ENCODE results near the gene LAMTOR3. TPM values are rescaled to one million over a fixed set of nuclear protein-coding genes. Genes with fewer than 3 reads are reported as not detected.

The LAMTOR3 gene
- total and polyA plus RNA-seq, 10 of the 15 experiments (the other 5 are each of a cell fraction or from before 2014, with no cell fraction given), result 30.1 to 120 (median 65.5) TPM

- TF ChIP-seq ZNF687 (IDR thresholded peaks at IDR 0.05), result no peak
- TF ChIP-seq EED (IDR thresholded peaks at IDR 0.05; ENCODE audit: low read depth), result peak; percentile 56; the same call in 1 of the 2 replicates
- no peak for TF ChIP-seq CEBPZ (IDR thresholded peaks at IDR 0.05; ENCODE audit: low read depth, low read length)
- no peak for TF ChIP-seq ZNF622 (IDR thresholded peaks at IDR 0.05)
- TF ChIP-seq SREBF2 (IDR thresholded peaks at IDR 0.05; ENCODE audit: low read length), result no peak
- TF ChIP-seq MLLT1 (IDR thresholded peaks at IDR 0.05), result no peak
- no peak for TF ChIP-seq HSF1 (IDR thresholded peaks at IDR 0.05; ENCODE audit: low read depth, low read length)
- TF ChIP-seq BMI1 (IDR thresholded peaks at IDR 0.05; ENCODE audit: borderline replicate concordance), result no peak
- no peak for TF ChIP-seq NKRF (conservative IDR thresholded peaks at IDR 0.05)
- TF ChIP-seq JUND (IDR thresholded peaks at IDR 0.05; ENCODE audit: low read depth, low read length), result no peak
- no peak for TF ChIP-seq ZNF384 (IDR thresholded peaks at IDR 0.05; ENCODE audit: borderline replicate concordance, low read depth, low read length)
- TF ChIP-seq SUZ12 (IDR thresholded peaks at IDR 0.05; ENCODE audit: unreplicated experiment), result no peak
- TF ChIP-seq SMAD5 (IDR thresholded peaks at IDR 0.05; ENCODE audit: low read depth), result no peak
- TF ChIP-seq IRF3 (IDR thresholded peaks at IDR 0.05), result no peak
- TF ChIP-seq MYC (IDR thresholded peaks at IDR 0.05; ENCODE audit: insufficient read depth, insufficient read length, insufficient replicate concordance, low read length, severe bottlenecking), result no peak
Measured at GRCh38 chr4:99848591-99849001, 45.6 kb downstream of the LAMTOR3 start (continued).

Measured in GM12878 (cell line).